Psoas muscle (tissue), 8 donors: ENCODE results near the gene CRISP1. TPM values are rescaled to one million over a fixed set of nuclear protein-coding genes. Genes with fewer than 3 reads are reported as not detected.
"Not testable (repeated sequence)": the region's sequence is repeated elsewhere in the genome, so short reads cannot be mapped to it uniquely, and the experiment has no call there.

Source experiments
- ATAC-seq, 4 donors: fragments of 200-7000 bp; cut with Tn5 transposase; one replicate each; pipeline ENCODE4 v1.9.1; 2020; ENCODE audit warnings: moderate library complexity in 3 of 4, mild to moderate bottlenecking in 2 of 4
- DNase-seq, 2 donors: peaks; one replicate each; pipeline ENCODE4 v3.0.0-alpha.2; 2020
- H3K27ac ChIP-seq: fragments of 200-600 bp; one replicate; pipeline ENCODE4 v1.8.0; 2022
- H3K27me3 ChIP-seq, 3 donors: fragments of 200-600 bp in 1 of 3; one replicate each; pipeline versions ENCODE4 v1.6.1 to v1.8.0; 2013 to 2022; ENCODE audit warnings: low read length in 2 of 3, mild to moderate bottlenecking in 2 of 3, moderate library complexity in 1 of 3; ENCODE audit not compliant: insufficient read depth in 3 of 3
- H3K36me3 ChIP-seq, 2 donors: fragments of 200-600 bp in 1 of 2; one replicate each; pipeline versions ENCODE4 v1.6.1 to v1.8.0; 2013 to 2022; ENCODE audit warnings: low read depth in 1 of 2, mild to moderate bottlenecking in 1 of 2, moderate library complexity in 1 of 2; ENCODE audit not compliant: insufficient read depth in 1 of 2
- H3K4me1 ChIP-seq: fragments of 200-600 bp; one replicate; pipeline ENCODE4 v1.8.0; 2022
- H3K4me3 ChIP-seq: fragments of 200-600 bp; one replicate; pipeline ENCODE4 v1.8.0; 2022; ENCODE audit warnings: mild to moderate bottlenecking
- H3K9me3 ChIP-seq: fragments of 200-600 bp; one replicate; pipeline ENCODE4 v1.8.0; 2022
- WGBS, 3 donors: extraction: QIAGEN DNeasy Blood & Tissue Kit; methylation state at CpG; one replicate each; pipeline versions ENCODE4 v1.1.6 to v1.1.7; 2013; 5-methylcytosine and 5-hydroxymethylcytosine counted together
- intact Hi-C, 2 donors: fragments of 100-400 bp; cut with DNase I; formaldehyde crosslinking; loops; one replicate each; pipeline versions ENCODE4 v1.11.0 to v1.14.2; 2022
- polyA plus RNA-seq, 3 donors: library from polyadenylated mRNA; stranded (reverse); fragments of 200-250 nt; gene quantifications; one replicate each; pipeline ENCODE4 v1.2.3, GENCODE V29; 2013
- total RNA-seq, 4 donors: library from RNA; stranded (reverse); fragmentation: NEBNext Ultra II Directional in 2 of 4; extraction: Animal tissue kit (Norgen Biotek cat#: 25700) in 2 of 4; gene quantifications; one replicate each; pipeline versions ENCODE4 v1.2.1 to v1.2.4, GENCODE V29; 2021 to 2023
- TF ChIP-seq, protein P1 (sequence below): fragments of 200-600 bp; IDR thresholded peaks from one replicate; pipeline ENCODE4 v1.8.0; 2022; ENCODE audit warnings: antibody characterized with exemption
- donor health status: healthy with polysubstance abuse.
- donor health status: DM: no; HTN: no; CAD: no; lungs with moderate emphysema.
- donor health status: Bipolar disorder and iron deficiency.
- donor health status: healthy.
- donor health status: DM: yes; HTN: yes; CAD: no.
- donor health status: DM: no; HTN: no; CAD: no.
- donor health status: DM: no; HTN: no; CAD: no.
- donor health status: DM: yes; HTN: yes; CAD: no.

CRISP1 gene
- total and polyA plus RNA-seq, 7 donors = not detected

DNA sequence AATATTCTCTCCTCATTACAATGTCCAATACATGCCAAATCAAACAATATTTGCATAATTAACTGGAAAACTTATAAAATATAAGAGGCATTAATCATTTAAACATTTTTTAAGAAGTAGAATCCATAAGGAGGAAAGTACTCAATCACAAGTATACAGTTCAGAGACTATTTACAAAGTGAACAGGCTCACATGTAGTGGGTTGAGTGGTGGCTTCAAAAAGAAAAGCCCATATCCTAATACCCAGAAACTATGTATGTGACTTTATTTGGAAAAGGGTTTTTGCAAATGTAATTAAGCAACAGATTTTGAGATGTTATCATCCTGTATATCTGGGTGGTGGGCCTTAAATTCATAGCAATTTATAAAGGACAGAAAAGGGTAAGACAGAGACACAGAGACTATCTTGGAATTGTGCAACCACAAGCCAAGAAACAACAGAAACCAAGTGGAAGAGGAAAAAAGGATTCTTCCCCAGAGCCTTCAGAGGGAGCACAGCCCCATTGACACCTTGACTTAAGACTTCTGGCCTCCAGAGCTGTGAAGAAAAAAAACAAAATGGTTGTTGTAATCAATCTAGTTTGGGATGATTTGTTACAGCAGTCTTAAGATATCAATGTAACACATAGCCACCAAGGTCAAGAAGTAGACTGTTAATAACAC is 32.7 kb upstream of the CRISP1 start:
- no peak overlapping the region for H3K27ac ChIP-seq
- H3K27me3 ChIP-seq = no peaks in the 10 kb centered on the region
- H3K4me3 ChIP-seq = no peak overlapping the region
- no peak for DNase-seq
- H3K9me3 ChIP-seq = peaks cover 3% of the 10 kb centered on the region
- H3K4me1 ChIP-seq = no peaks in the 10 kb centered on the region
- no peak for ATAC-seq
- intact Hi-C loops = no loop called here
- TF ChIP-seq, protein P1, sequence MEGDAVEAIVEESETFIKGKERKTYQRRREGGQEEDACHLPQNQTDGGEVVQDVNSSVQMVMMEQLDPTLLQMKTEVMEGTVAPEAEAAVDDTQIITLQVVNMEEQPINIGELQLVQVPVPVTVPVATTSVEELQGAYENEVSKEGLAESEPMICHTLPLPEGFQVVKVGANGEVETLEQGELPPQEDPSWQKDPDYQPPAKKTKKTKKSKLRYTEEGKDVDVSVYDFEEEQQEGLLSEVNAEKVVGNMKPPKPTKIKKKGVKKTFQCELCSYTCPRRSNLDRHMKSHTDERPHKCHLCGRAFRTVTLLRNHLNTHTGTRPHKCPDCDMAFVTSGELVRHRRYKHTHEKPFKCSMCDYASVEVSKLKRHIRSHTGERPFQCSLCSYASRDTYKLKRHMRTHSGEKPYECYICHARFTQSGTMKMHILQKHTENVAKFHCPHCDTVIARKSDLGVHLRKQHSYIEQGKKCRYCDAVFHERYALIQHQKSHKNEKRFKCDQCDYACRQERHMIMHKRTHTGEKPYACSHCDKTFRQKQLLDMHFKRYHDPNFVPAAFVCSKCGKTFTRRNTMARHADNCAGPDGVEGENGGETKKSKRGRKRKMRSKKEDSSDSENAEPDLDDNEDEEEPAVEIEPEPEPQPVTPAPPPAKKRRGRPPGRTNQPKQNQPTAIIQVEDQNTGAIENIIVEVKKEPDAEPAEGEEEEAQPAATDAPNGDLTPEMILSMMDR = no peak
- no peaks in the 10 kb centered on the region for H3K36me3 ChIP-seq

DNA sequence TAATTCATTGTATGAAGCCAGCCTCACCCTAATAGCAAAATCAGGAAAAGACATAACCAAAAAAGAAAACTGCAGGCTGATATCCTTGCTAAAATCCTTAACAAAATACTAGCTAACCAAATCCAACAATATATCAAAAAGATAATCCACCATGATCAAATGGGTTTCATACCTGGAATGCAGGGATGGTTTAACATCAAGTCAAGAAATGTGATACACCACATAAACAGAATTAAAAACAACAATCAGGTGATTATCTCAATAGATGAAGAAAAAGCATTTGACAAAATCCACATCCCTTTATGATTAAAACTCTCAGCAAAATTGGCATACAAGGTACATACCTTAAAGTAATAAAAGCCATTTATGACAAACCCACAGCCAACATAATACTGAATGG is 29.2 kb upstream of the CRISP1 start:
- H3K36me3 ChIP-seq, intact Hi-C loops, H3K4me3 ChIP-seq, H3K4me1 ChIP-seq, H3K27ac ChIP-seq, ATAC-seq, H3K27me3 ChIP-seq, H3K9me3 ChIP-seq, DNase-seq: not testable (repeated sequence)

GRCh38 chr6:49892280-49892679 is 25.9 kb upstream of the CRISP1 start:
- no peak overlapping the region for H3K4me3 ChIP-seq
- no peak overlapping the region for H3K27ac ChIP-seq
- ATAC-seq (no peak), DNase-seq (peak in 1 of 2 donors; percentile 8)
- no peaks in the 10 kb centered on the region for H3K27me3 ChIP-seq
- no peaks in the 10 kb centered on the region for H3K36me3 ChIP-seq
- H3K9me3 ChIP-seq = peaks cover 3% of the 10 kb centered on the region
- TF ChIP-seq, protein P1 = no peak
- intact Hi-C loops = no loop called here
- H3K4me1 ChIP-seq = no peaks in the 10 kb centered on the region
- WGBS, 3 donors = 52 to 76% (median 57%) methylated on average over 3 of the region's 3 CpGs

DNA sequence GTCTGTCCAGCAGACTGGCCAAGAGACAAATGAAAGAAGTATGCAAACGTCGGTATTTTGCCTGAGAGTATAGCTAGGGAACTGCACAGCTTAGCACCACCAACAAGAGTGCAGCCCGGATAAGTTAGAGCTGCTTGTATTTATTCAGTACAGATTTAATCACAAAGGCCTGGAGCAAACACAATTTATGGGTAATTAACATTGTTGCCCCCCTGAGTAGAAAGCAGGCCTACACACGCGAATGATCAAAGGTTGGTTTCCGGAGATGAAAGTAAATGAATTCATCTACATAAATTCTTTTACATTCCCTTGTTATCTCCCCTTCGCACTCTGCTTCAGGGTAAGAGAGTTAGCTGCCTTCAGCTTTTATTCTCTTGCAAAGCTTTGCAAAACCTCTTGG is 24.7 kb upstream of the CRISP1 start:
- TF ChIP-seq, protein P1 = no peak
- intact Hi-C loops = no loop called here
- H3K4me1 ChIP-seq = no peaks in the 10 kb centered on the region
- no peaks in the 10 kb centered on the region for H3K36me3 ChIP-seq
- ATAC-seq (no peak), DNase-seq (no peak)
- no peaks in the 10 kb centered on the region for H3K27me3 ChIP-seq
- no peak overlapping the region for H3K27ac ChIP-seq
- 57 to 60% (median 58%) methylated on average over 7 of the region's 7 CpGs for WGBS, 3 donors
- peaks cover 3% of the 10 kb centered on the region for H3K9me3 ChIP-seq
- H3K4me3 ChIP-seq = no peak overlapping the region

- DNase-seq (no peak), ATAC-seq (no peak)
- 84 to 85% (median 84%) methylated on average over 5 of the region's 5 CpGs for WGBS, 3 donors
- intact Hi-C loops = no loop called here
- no peak overlapping the region for H3K27ac ChIP-seq
- no peak overlapping the region for H3K4me3 ChIP-seq
- no peaks in the 10 kb centered on the region for H3K27me3 ChIP-seq
- no peaks in the 10 kb centered on the region for H3K36me3 ChIP-seq
- H3K4me1 ChIP-seq = no peaks in the 10 kb centered on the region
- no peaks in the 10 kb centered on the region for H3K9me3 ChIP-seq
- TF ChIP-seq, protein P1 = no peak
Observed at GRCh38 chr6:49888742-49889431, 22.6 kb upstream of the CRISP1 start.
